GM12864 (cell line): Measurements from ENCODE around the gene NOTCH1.
"Not testable (repeated sequence)": the region's sequence is repeated elsewhere in the genome, so short reads cannot be mapped to it uniquely, and the experiment has no call there.

ENCODE experiments used
- DNase-seq: peaks from one replicate; pipeline ENCODE4 v3.0.0-alpha.2; 2011; ENCODE audit warnings: low read depth
- H3K4me3 ChIP-seq: 2 replicates; pipeline ENCODE4 v1.5.1; 2011; ENCODE audit warnings: mild to moderate bottlenecking, low read depth, low read length, control low read depth
- CTCF ChIP-seq: IDR thresholded peaks from 2 replicates; pipeline ENCODE4 v1.5.1; 2011; ENCODE audit warnings: low read depth, mild to moderate bottlenecking, moderate library complexity, low read length, control low read depth, inconsistent platforms; ENCODE audit errors: missing control alignments

NOTCH1 gene

GRCh38 chr9:136561779-136562178, 15.9 kb upstream of the NOTCH1 start:
- TF ChIP-seq CTCF: no peak
- DNase-seq: no peak
- no peak overlapping the region for H3K4me3 ChIP-seq

- no peak for TF ChIP-seq CTCF
- H3K4me3 ChIP-seq: no peak overlapping the region
- DNase-seq: no peak
Measured at GRCh38 chr9:136560586-136560985, 14.7 kb upstream of the NOTCH1 start.

- H3K4me3 ChIP-seq, DNase-seq: not testable (repeated sequence)
Measured at GRCh38 chr9:136559371-136559770, 13.5 kb upstream of the NOTCH1 start.

- DNase-seq: not testable (repeated sequence)
Measured at GRCh38 chr9:136558846-136559245, 13.0 kb upstream of the NOTCH1 start.

GRCh38 chr9:136558373-136558772, 12.5 kb upstream of the NOTCH1 start:
- no peak for TF ChIP-seq CTCF
- H3K4me3 ChIP-seq: no peak overlapping the region
- DNase-seq: no peak

More at GRCh38 chr9:136558846-136559245, 13.0 kb upstream of the NOTCH1 start:
- H3K4me3 ChIP-seq: not testable (repeated sequence)

- DNase-seq: no peak
- H3K4me3 ChIP-seq: no peak overlapping the region
- TF ChIP-seq CTCF: no peak
Measured at GRCh38 chr9:136557036-136557435, 11.2 kb upstream of the NOTCH1 start.

- H3K4me3 ChIP-seq: no peak overlapping the region
- no peak for TF ChIP-seq CTCF
- no peak for DNase-seq
Measured at GRCh38 chr9:136556166-136556565, 10.3 kb upstream of the NOTCH1 start.

- H3K4me3 ChIP-seq: no peak overlapping the region
- DNase-seq: no peak
- no peak for TF ChIP-seq CTCF
Measured at GRCh38 chr9:136554870-136555269, 9.0 kb upstream of the NOTCH1 start.
